ENCODE measurements around the gene VAPA. TPM values are rescaled to one million over a fixed set of nuclear protein-coding genes. Genes with fewer than 3 reads are reported as not detected.

Gene VAPA
- total RNA-seq, 1 donor from 2014 or later, result 132 TPM

DNA sequence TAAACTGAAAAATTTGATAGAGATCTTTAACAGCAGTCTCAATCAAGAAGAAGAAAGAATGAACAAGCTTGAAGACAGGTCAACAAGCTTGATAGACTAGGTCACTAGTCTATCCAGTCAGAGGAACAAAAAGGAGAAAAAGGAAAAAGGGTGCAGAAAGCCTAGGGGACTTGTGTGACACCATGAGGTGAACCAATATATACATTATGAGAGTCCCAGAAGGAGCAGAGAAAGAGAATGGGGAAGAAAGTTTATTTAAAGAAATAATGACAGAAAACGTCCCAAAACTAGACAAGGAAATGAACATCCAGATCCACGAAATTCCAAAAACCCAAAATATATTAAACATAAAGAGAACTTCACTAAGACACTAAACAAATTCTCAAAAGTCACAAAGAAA lies 84.5 kb downstream of the VAPA start:
- Mint-ChIP-seq H3K4me3 (no peak overlapping the region), H3K36me3 (no peaks in the 10 kb centered on the region), H3K9me3 (peaks cover 21% of the 10 kb centered on the region), H3K27ac (no peak overlapping the region), H3K4me1 (ENCODE audit: unreplicated experiment) (peaks cover 17% of the 10 kb centered on the region), H3K27me3 (no peaks in the 10 kb centered on the region)
- no peak for TF ChIP-seq CTCF (conservative IDR thresholded peaks at IDR 0.05)
- DNase-seq (ENCODE audit: extremely low spot score, unreplicated experiment), result no peak

DNA sequence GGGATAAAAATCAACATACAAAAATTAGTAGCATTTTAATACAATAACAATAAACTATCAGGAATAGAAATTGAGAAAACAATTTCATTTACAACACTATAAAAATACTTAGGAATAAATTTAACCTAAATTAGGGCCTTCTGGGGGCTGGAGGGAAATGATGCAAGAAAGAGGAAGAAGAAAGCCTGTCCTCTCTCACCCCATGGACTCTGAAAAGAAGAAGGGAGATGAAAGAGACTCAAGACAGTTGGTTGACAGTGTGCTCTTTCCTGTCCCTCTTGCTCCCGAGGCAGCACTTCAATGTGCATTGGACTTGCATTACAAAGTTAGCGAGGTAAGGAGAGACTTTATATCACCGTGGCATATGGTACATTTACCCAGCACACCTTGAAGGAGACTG lies 88.5 kb downstream of the VAPA start:
- TF ChIP-seq CTCF (conservative IDR thresholded peaks at IDR 0.05), result no peak
- Mint-ChIP-seq H3K4me1 (ENCODE audit: unreplicated experiment) (peaks cover 10% of the 10 kb centered on the region), H3K9me3 (peaks cover 16% of the 10 kb centered on the region), H3K4me3 (no peak overlapping the region), H3K27ac (no peak overlapping the region), H3K36me3 (no peaks in the 10 kb centered on the region), H3K27me3 (no peaks in the 10 kb centered on the region)
- DNase-seq (ENCODE audit: extremely low spot score, unreplicated experiment), result no peak

GRCh38 chr18:10003281-10003680 lies 89.5 kb downstream of the VAPA start:
- Mint-ChIP-seq H3K9me3 (peaks cover 16% of the 10 kb centered on the region), H3K27ac (no peak overlapping the region), H3K4me1 (ENCODE audit: unreplicated experiment) (peaks cover 10% of the 10 kb centered on the region), H3K4me3 (no peak overlapping the region), H3K27me3 (no peaks in the 10 kb centered on the region), H3K36me3 (peaks cover 4% of the 10 kb centered on the region)
- no peak for TF ChIP-seq CTCF (conservative IDR thresholded peaks at IDR 0.05)
- no peak for DNase-seq (ENCODE audit: extremely low spot score, unreplicated experiment)

DNA sequence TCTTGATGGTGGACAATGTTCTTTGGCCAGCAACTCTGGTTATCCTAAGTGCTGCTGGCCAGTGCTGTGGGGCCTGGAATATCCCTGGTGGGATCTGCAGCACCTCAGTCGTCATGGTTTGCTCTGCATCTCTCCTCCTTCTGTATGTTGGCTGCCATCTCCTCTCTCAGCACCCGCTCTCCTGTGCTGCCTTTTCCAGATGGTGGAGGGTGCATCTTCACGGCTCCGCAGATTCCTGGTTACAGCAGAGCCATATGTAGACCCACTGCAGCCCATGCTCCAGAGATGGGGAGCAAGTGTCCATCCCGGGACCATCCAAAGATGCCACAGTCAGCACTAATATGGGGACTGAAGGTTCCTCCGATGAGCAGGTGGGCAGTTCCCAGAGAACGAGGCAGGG lies 90.0 kb downstream of the VAPA start:
- peaks cover 10% of the 10 kb centered on the region for H3K4me1 Mint-ChIP-seq (ENCODE audit: unreplicated experiment)
- no peak overlapping the region for H3K27ac Mint-ChIP-seq
- H3K9me3 Mint-ChIP-seq, result peaks cover 14% of the 10 kb centered on the region
- peaks cover 4% of the 10 kb centered on the region for H3K36me3 Mint-ChIP-seq
- no peaks in the 10 kb centered on the region for H3K27me3 Mint-ChIP-seq
- no peak for DNase-seq (ENCODE audit: extremely low spot score, unreplicated experiment)
- H3K4me3 Mint-ChIP-seq, result no peak overlapping the region
- TF ChIP-seq CTCF (conservative IDR thresholded peaks at IDR 0.05), result no peak

- Mint-ChIP-seq H3K4me1 (ENCODE audit: unreplicated experiment) (peaks cover 15% of the 10 kb centered on the region), H3K9me3 (peaks cover 6% of the 10 kb centered on the region), H3K27ac (peak overlapping the region; percentile 12), H3K36me3 (peaks cover 4% of the 10 kb centered on the region), H3K4me3 (no peak overlapping the region), H3K27me3 (no peaks in the 10 kb centered on the region)
- peak; percentile 34 for TF ChIP-seq CTCF (conservative IDR thresholded peaks at IDR 0.05)
- DNase-seq (ENCODE audit: extremely low spot score, unreplicated experiment), result peak; percentile 18
These were observed 92.6 kb downstream of the VAPA start for GRCh38 chr18:10006311-10006893.
